Amniotic stem cell (primary cell): ENCODE data around the gene BRSK1.

ENCODE experiments used
- DNase-seq: peaks from one replicate; lab custom pipeline; 2025; lab: John Stamatoyannopoulos, UW

The BRSK1 gene

GRCh38 chr19:55353356-55353802 is 69.6 kb downstream of the BRSK1 start:
- DNase-seq = no peak

- no peak for DNase-seq
Measured at GRCh38 chr19:55353803-55354697, 70.3 kb downstream of the BRSK1 start.

GRCh38 chr19:55354698-55355212 is 71.0 kb downstream of the BRSK1 start, which contains the start of gene COX6B2:
TSS of gene COX6B2 (minus strand) at chr19:55354719. CDS start at chr19:55354521, 198 bp downstream.
- no peak for DNase-seq

DNA sequence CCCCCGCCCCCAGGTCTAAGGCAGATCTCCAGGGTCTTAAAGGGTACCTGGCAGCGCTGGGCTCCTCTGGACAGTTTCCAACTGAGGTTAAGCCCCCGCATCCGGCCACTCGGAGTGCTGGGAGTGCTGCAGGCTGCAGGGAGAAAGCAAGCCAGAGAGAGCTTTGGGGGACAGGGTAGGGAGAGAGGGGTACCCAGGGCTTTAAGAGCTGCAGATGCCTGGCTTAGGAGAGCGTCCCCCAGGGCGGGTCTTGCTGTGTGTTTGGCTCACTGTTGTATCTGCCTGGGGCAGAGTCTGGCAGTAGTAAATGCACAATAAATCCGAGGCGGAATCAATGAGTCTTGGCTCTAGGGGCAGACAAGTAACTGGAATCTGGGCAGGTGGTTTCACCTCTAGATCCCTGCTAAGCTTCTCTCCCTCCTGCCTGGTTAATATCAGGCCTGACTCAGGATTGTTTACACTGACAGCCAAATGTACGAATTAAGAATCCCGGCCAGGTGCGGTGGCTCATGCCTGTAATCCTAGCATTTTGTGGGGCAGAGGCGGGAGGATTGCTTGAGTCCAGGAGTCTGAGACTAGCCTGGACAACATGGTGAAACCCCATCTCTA is 71.5 kb downstream of the BRSK1 start:
- no peak for DNase-seq

DNA sequence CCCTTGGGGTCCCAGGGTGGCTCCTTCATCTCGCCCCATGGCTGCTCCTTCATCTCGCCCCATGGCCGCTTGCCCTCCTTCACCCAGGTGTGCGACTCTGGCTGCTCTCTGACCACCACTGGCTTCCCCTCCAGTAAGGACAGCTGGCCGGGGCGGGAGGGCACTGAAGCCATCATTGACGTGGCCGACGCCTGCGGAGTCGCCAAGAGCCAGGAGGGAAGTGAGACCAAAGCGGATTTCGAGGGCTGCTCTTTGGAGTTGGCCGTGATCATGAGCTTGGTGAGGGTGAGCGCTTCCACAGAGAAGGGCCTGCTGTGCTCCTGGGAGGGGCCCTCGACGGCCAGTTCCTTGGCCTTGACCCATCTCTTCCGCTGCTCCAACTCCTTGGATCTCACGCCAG is 74.7 kb downstream of the BRSK1 start:
- no peak for DNase-seq

DNA sequence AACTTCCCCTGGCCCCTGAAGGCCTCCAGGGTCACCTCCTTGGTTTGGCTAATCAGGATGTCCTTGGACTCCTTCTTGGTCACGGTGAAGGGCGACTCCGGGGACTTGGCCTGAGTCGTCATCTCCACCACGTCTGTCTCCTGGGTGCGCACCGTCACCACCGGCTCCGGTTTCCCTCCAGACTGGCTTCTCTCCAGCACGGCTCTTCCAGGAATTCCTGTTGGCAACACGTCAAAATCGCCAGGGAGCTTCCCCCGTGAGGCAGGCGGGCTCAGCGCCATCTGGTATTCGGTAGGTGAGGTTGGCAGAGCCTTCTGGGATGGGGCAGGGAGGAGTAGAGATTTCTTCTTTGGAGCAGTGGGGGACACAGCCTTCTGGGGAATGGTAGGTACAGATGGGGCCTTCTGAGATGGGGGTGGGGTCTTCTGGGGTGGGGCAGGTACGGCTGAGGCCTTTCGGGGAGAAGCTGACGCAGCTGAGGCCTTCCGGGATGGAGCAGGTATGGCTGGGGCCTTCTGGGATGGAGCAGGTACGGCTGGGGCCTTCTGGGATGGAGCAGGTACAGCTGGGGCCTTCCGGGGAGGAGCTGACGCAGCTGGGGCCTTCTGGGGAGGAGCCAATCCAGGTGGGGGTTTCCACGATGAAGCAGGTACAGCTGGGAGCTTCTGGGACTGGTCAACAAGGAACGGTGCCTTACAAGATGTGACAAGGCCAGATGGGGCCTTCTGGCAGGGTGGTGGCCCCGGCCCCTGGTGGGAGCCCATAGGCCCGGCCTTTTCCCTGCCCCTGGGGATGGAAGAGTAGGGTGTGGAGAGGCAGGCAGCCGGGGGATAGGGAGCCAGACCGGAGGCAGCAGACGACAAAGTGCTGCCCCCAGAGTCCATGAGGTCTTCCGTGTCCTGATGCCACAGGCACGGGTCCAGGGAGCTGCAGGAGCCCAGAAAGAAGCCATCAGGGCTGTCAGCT is 75.4 kb downstream of the BRSK1 start:
- DNase-seq = no peak

DNA sequence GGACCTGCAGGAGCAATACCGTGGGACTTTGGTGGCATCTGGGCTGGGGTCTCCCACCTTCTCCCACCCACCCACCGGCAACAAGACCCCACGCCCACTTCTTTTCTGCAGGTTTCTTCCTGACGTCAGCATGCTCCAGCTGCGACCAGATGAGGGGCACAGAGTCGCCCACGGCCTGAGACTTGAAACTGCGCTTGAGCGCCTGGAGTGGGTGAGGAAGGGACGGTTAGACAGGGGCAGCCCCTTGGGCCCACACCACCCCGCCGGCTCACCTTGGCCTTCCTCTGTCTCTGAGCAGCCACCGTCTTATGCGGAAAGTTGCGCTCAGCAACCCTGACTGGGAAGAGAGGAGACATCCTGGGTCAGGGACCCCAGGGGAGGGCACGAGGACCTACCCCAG is 77.1 kb downstream of the BRSK1 start:
- no peak for DNase-seq
